ENCODE results near the gene TTC34. TPM values are rescaled to one million over a fixed set of nuclear protein-coding genes. Genes with fewer than 3 reads are reported as not detected.
A peak's percentile ranks its signal among the peaks of the same experiment; 100 is the strongest.

TTC34 gene
- total RNA-seq (under 0.01 and 0.17 TPM in 2 replicates), polyA plus RNA-seq (0.02 and 0.05 TPM in 2 replicates), polyA minus RNA-seq (ENCODE audit: low replicate concordance) (0.19 and 0.75 TPM in 2 replicates)
- 0.02 and 0.03 TPM in 2 replicates for polyA plus RNA-seq (2012)

- Histone ChIP-seq H4K20me1 (ENCODE audit: control insufficient read depth, extremely low read depth, insufficient read depth, low read length) (no peaks in the 10 kb centered on the region), H3K9ac (ENCODE audit: insufficient read depth, low read length) (no peak within 1 kb of the TSS), H3K4me2 (ENCODE audit: extremely low read depth, insufficient read depth, low read length) (no peak within 1 kb of the TSS), H3K79me2 (ENCODE audit: control insufficient read depth, insufficient read depth, low read length) (no peaks in the 10 kb centered on the region), H3K36me3 (ENCODE audit: control insufficient read depth, insufficient read depth, low read length) (no peaks in the 10 kb centered on the region), H3K4me1 (ENCODE audit: control insufficient read depth, extremely low read depth, insufficient read depth, low read length) (no peaks in the 10 kb centered on the region), H3K27ac (ENCODE audit: insufficient read depth, low read length) (no peak within 1 kb of the TSS), H2AFZ (ENCODE audit: low read length) (no peak within 1 kb of the TSS), H3K4me3 (replicated peaks in 1 of 4; ENCODE audit: control extremely low read depth in 1 of 4, insufficient read depth in 1 of 4, low read depth in 3 of 4, low read length in 4 of 4) (no peak within 1 kb of the TSS), H3K27me3 (ENCODE audit: control insufficient read depth, insufficient read depth, low read length) (no peaks in the 10 kb centered on the region), H3K9me3 (ENCODE audit: control insufficient read depth, insufficient read depth, low read depth, low read length) (no peaks in the 10 kb centered on the region)
- TF ChIP-seq EZH2 (IDR thresholded peaks at IDR 0.05; ENCODE audit: low read length, missing control alignments) = no peak
- peak in 1 of 2 donors; percentile 12 for TF ChIP-seq CTCF (conservative IDR thresholded peaks at IDR 0.05 in 1 of 2, IDR thresholded peaks at IDR 0.05 in 1 of 2; ENCODE audit: low read depth in 1 of 2, low read length in 2 of 2)
- DNase-seq (ENCODE audit: low read depth in 2 of 2) = peak in 1 of 2 donors; percentile 4
Measured at GRCh38 chr1:2801535-2802291, at the start of gene TTC34. TSS of gene TTC34 (minus strand) at chr1:2801693. CDS start at chr1:2800827, 866 bp downstream.

- Histone ChIP-seq H3K4me1 (ENCODE audit: control insufficient read depth, extremely low read depth, insufficient read depth, low read length) (no peaks in the 10 kb centered on the region), H3K9me3 (ENCODE audit: control insufficient read depth, insufficient read depth, low read depth, low read length) (no peaks in the 10 kb centered on the region), H3K4me3 (replicated peaks in 1 of 4; ENCODE audit: control extremely low read depth in 1 of 4, insufficient read depth in 1 of 4, low read depth in 3 of 4, low read length in 4 of 4) (no peak overlapping the region), H3K27ac (ENCODE audit: insufficient read depth, low read length) (no peak overlapping the region), H3K79me2 (ENCODE audit: control insufficient read depth, insufficient read depth, low read length) (no peaks in the 10 kb centered on the region), H3K36me3 (ENCODE audit: control insufficient read depth, insufficient read depth, low read length) (no peaks in the 10 kb centered on the region), H3K9ac (ENCODE audit: insufficient read depth, low read length) (no peak overlapping the region), H3K27me3 (ENCODE audit: control insufficient read depth, insufficient read depth, low read length) (no peaks in the 10 kb centered on the region), H2AFZ (ENCODE audit: low read length) (no peak overlapping the region), H4K20me1 (ENCODE audit: control insufficient read depth, extremely low read depth, insufficient read depth, low read length) (no peaks in the 10 kb centered on the region), H3K4me2 (ENCODE audit: extremely low read depth, insufficient read depth, low read length) (no peak overlapping the region)
- no peak for TF ChIP-seq CTCF (conservative IDR thresholded peaks at IDR 0.05 in 1 of 2, IDR thresholded peaks at IDR 0.05 in 1 of 2; ENCODE audit: low read depth in 1 of 2, low read length in 2 of 2)
- TF ChIP-seq EZH2 (IDR thresholded peaks at IDR 0.05; ENCODE audit: low read length, missing control alignments) = no peak
- no peak for DNase-seq (ENCODE audit: low read depth in 2 of 2)
Measured at GRCh38 chr1:2850502-2850901, 49.0 kb upstream of the TTC34 start.

- Histone ChIP-seq H3K27me3 (ENCODE audit: control insufficient read depth, insufficient read depth, low read length) (no peaks in the 10 kb centered on the region), H2AFZ (ENCODE audit: low read length) (no peak overlapping the region), H3K4me3 (replicated peaks in 1 of 4; ENCODE audit: control extremely low read depth in 1 of 4, insufficient read depth in 1 of 4, low read depth in 3 of 4, low read length in 4 of 4) (no peak overlapping the region), H3K9me3 (ENCODE audit: control insufficient read depth, insufficient read depth, low read depth, low read length) (no peaks in the 10 kb centered on the region), H3K9ac (ENCODE audit: insufficient read depth, low read length) (no peak overlapping the region), H4K20me1 (ENCODE audit: control insufficient read depth, extremely low read depth, insufficient read depth, low read length) (no peaks in the 10 kb centered on the region), H3K4me1 (ENCODE audit: control insufficient read depth, extremely low read depth, insufficient read depth, low read length) (no peaks in the 10 kb centered on the region), H3K4me2 (ENCODE audit: extremely low read depth, insufficient read depth, low read length) (no peak overlapping the region), H3K27ac (ENCODE audit: insufficient read depth, low read length) (no peak overlapping the region), H3K79me2 (ENCODE audit: control insufficient read depth, insufficient read depth, low read length) (no peaks in the 10 kb centered on the region), H3K36me3 (ENCODE audit: control insufficient read depth, insufficient read depth, low read length) (no peaks in the 10 kb centered on the region)
- TF ChIP-seq CTCF (conservative IDR thresholded peaks at IDR 0.05 in 1 of 2, IDR thresholded peaks at IDR 0.05 in 1 of 2; ENCODE audit: low read depth in 1 of 2, low read length in 2 of 2) = no peak
- no peak for TF ChIP-seq EZH2 (IDR thresholded peaks at IDR 0.05; ENCODE audit: low read length, missing control alignments)
- no peak for DNase-seq (ENCODE audit: low read depth in 2 of 2)
Measured at GRCh38 chr1:2848006-2848670, 46.6 kb upstream of the TTC34 start.

Measured in fibroblast of lung (primary cell).